D721Med (cell line): ENCODE measurements around the gene KRTCAP3.
"Not testable (repeated sequence)": the region's sequence is repeated elsewhere in the genome, so short reads cannot be mapped to it uniquely, and the experiment has no call there.

ENCODE experiments used
- DNase-seq: peaks from one replicate; pipeline ENCODE4 v3.0.0; 2011; ENCODE audit warnings: low spot score; ENCODE audit not compliant: insufficient read length
- FAIRE-seq: peaks from 2 replicates; lab custom pipeline; 2011; peaks lifted over from hg19 to GRCh38; lab: Jason Lieb, UNC
- TF ChIP-seq, protein P1 (sequence below): IDR thresholded peaks from 2 replicates; pipeline ENCODE4 v1.5.1; 2012; ENCODE audit warnings: mild to moderate bottlenecking, control low read depth; ENCODE audit not compliant: insufficient read depth; ENCODE audit errors: missing control alignments

KRTCAP3 gene

DNA sequence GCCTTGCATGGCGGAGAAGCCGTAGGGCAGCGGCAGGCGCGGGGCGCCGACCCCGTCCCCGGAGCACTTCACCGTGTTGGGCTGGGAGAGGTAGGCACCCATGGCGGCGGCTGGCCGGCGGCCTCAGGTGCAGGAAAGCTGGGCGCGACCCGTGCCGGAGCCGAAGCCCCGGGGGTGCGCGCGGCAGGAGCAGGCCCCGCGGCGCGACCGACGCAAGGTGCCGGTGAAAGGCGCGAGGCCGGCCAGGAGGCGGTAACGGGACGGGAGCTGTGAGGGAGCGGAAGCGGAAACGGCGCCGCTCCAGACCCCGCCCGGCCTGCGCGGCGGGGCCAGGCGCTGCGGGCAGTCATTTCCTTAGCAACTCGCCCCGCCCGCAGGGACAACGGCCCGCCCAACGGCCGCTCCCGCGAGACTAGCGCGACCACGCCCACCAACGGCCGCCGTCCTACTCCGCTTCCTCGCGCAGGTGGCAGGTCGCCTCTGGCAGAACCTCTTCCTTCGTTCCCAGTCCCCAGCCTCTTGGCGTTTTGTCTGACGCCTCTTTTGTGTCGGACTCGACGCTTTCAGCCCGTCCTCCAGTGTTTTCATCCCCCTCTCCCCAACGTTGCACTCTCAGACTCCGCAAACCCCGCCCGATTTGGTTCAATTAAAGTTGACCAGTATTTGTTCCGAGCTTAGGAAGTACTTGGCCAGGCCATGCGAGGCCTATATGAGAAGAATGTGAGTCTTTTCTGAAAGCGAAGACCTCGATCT lies 32.7 kb upstream of the KRTCAP3 start, which contains the start of gene PPM1G:
Gene PPM1G (minus strand): TSS at position 271 of the 753 bp plus-strand sequence. CDS start 169 bp downstream, at position 102.
- DNase-seq (peak; percentile 68), FAIRE-seq (no peak)
- TF ChIP-seq, protein P1, sequence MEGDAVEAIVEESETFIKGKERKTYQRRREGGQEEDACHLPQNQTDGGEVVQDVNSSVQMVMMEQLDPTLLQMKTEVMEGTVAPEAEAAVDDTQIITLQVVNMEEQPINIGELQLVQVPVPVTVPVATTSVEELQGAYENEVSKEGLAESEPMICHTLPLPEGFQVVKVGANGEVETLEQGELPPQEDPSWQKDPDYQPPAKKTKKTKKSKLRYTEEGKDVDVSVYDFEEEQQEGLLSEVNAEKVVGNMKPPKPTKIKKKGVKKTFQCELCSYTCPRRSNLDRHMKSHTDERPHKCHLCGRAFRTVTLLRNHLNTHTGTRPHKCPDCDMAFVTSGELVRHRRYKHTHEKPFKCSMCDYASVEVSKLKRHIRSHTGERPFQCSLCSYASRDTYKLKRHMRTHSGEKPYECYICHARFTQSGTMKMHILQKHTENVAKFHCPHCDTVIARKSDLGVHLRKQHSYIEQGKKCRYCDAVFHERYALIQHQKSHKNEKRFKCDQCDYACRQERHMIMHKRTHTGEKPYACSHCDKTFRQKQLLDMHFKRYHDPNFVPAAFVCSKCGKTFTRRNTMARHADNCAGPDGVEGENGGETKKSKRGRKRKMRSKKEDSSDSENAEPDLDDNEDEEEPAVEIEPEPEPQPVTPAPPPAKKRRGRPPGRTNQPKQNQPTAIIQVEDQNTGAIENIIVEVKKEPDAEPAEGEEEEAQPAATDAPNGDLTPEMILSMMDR: no peak

DNA sequence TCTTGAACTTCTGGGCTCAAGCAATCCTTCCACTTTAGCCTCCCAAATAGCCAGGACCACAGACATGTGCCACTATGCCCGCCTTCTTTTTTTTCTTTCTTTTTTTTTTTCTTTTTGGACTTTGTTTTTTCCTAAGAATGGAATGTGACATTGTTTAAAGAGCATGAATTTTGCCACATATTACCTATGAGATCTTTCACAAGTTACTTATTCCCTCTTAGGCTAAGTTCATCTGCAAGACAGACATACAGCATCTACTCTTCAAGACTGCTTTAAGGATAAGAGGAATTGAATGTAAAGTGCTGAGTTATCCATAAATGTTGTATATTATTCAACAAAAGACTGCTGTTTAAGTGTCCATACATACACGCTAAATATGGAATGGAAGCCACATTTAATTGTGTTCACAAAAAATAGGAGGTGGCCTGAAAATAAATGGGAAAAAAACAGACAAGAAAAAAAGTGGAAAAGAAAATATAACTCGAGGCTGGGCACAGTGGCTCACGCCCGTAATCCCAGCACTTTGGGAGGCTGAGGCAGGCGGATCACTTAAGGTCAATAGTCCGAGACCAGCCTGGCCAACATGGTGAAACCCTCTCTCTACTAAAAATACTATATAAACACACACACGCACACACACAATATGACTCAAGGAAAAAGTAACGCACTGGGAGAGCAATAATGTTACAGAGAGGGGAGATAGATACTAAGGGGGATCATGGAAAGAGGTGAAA lies 29.6 kb upstream of the KRTCAP3 start:
- TF ChIP-seq, protein P1: no peak
- no peak for DNase-seq
- FAIRE-seq: no peak

DNA sequence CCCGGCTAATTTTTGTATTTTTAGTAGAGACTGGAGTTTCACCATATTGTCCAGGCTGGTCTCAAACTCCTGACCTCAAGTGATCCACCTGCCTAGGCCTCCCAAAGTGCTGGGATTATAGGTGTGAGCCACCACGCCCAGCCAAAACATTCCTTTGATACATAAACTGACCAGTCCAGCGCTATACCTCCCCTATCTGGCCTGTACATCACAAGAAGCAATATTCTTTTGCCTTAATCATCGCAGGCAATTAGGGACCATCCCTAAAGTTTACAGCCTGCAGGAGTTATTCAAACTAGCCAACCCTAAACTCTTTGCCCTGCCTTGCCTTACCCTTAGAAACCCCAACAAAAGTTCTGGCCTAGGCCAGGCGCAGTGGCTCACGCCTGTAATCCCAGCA lies 26.0 kb upstream of the KRTCAP3 start:
- FAIRE-seq: no peak
- TF ChIP-seq, protein P1: no peak
- no peak for DNase-seq

DNA sequence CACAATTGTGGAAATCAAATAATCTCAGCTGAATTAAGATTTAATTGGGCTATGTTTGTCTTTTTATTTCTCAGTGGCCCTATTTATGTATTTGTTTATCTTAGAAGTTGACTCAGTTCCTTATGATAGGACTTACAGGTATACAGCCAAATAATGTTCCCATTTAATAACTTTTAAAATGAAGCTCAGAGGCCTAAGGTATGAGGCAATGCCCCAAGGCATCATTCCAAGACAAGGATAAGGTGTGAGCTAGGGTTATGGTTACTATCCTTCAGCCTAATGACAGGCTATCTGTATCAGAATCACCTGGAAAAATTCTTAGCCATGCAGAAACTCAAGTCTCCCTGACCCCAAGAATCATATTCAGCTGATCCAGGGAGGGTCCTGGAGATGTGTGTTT lies 21.2 kb upstream of the KRTCAP3 start:
- no peak for FAIRE-seq
- TF ChIP-seq, protein P1: no peak
- DNase-seq: no peak

DNA sequence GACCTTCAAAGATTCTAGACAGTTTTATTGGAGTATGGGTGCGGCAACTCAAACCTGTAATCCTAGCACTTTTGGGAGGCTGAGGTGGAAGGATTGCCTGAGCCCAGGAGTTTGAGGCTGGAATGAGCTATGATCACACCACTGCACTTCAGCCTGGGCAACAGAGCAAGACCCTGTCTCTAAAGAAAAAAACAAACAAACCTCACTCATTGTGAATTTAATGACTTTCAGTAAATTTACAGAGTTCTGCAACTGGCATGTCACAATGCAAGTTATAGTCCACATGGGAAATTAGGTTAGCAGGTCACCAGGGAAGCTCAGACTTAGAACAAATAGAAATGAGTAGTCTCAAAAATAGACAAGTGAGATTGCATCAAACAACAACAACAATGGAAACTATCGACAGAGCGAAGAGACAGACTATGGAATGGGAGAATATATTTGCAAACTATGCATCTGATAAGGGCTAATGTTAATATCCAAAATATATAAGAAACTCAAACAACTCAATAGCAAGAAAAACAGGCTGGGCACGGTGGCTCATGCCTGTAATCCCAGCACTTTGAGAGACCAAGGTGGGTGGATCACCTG lies 20.4 kb upstream of the KRTCAP3 start:
- no peak for FAIRE-seq
- DNase-seq: no peak
- TF ChIP-seq, protein P1: no peak

DNA sequence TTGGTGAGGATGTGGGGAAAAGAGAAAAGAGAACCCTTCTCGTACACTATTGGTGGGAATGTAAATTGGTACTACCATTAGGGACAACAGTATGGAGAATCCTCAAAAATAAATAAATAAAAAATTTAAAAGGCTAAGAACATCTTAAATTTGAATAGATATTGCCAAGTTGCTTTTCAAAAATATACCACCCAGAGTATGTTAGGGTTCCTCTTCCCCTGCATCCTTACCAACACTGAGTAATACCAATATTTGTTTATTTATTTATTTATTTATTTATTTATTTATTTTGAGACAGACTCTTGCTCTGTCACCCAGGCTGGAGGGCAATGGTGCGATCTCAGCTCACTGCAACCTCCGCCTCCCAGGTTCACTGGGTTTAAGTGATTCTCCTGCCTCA lies 19.2 kb upstream of the KRTCAP3 start:
- DNase-seq (no peak), FAIRE-seq (no peak)
- TF ChIP-seq, protein P1: no peak

DNA sequence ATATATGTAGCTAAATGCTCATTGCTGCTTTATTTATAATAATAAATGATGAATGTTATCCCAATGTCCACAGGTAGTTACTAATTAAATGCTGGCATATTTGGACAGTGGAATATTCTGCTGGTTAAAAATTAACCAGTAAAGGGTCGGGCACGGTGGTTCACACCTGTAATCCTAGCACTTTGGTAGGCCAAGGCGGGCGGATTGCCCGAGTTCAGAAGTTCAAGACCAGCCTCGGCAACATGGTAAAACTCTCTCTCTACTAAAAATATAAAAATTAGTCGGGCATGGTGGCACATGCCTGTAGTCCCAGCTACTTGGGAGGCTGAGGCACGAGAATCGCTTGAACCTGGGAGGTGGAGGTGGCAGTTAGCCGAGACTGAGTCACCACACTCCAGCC lies 17.1 kb upstream of the KRTCAP3 start:
- not testable (repeated sequence) for FAIRE-seq, DNase-seq
